Measurements from ENCODE around the gene SLC28A1.
"Not testable (repeated sequence)": the region's sequence is repeated elsewhere in the genome, so short reads cannot be mapped to it uniquely, and the experiment has no call there.

The SLC28A1 gene

DNA sequence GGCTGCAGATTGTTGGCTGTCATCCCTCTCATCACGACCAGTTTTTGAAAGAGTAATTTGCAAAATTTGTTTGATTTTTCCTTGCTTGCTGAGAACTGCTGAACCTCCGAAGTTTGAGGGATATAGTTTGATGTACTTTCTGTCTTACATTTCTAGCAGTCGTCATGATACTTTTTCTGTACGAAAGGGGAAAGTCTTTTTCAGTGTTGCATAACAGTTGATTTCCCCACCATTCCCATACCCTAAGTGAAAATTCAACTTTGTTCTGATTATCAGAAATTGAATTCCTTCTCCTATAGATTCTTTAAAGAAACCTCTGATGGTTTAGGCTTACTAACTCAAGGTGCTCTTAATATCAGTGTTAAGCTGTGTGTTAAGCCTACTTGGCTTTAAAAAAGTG, 98.8 kb downstream of the SLC28A1 start:
- H3K79me2 ChIP-seq (ENCODE audit: insufficient read depth, low read depth), result peaks cover 4% of the 10 kb centered on the region; the same call in 1 of the 2 replicates
- no peak overlapping the region for H3K4me3 ChIP-seq (IDR thresholded peaks at IDR 0.05; ENCODE audit: insufficient read depth, low read depth, low read length)
- H3K9ac ChIP-seq, result no peak overlapping the region
- no peak overlapping the region; the same call in 1 of the 2 replicates for H3K4me2 ChIP-seq
- H4K20me1 ChIP-seq (ENCODE audit: insufficient read depth), result no peaks in the 10 kb centered on the region
- H3K27me3 ChIP-seq (ENCODE audit: insufficient read depth, low read depth), result no peaks in the 10 kb centered on the region
- no peak overlapping the region for H2AFZ ChIP-seq (ENCODE audit: low read depth)
- no peak overlapping the region for H3K27ac ChIP-seq
- no peaks in the 10 kb centered on the region for H3K36me3 ChIP-seq (ENCODE audit: insufficient read depth)
- TF ChIP-seq, protein P1, sequence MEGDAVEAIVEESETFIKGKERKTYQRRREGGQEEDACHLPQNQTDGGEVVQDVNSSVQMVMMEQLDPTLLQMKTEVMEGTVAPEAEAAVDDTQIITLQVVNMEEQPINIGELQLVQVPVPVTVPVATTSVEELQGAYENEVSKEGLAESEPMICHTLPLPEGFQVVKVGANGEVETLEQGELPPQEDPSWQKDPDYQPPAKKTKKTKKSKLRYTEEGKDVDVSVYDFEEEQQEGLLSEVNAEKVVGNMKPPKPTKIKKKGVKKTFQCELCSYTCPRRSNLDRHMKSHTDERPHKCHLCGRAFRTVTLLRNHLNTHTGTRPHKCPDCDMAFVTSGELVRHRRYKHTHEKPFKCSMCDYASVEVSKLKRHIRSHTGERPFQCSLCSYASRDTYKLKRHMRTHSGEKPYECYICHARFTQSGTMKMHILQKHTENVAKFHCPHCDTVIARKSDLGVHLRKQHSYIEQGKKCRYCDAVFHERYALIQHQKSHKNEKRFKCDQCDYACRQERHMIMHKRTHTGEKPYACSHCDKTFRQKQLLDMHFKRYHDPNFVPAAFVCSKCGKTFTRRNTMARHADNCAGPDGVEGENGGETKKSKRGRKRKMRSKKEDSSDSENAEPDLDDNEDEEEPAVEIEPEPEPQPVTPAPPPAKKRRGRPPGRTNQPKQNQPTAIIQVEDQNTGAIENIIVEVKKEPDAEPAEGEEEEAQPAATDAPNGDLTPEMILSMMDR (conservative IDR thresholded peaks at IDR 0.05; ENCODE audit: low read depth, low read length), result no peak
- H3K4me1 ChIP-seq (ENCODE audit: low read depth, poor library complexity, severe bottlenecking), result peaks cover 15% of the 10 kb centered on the region

DNA sequence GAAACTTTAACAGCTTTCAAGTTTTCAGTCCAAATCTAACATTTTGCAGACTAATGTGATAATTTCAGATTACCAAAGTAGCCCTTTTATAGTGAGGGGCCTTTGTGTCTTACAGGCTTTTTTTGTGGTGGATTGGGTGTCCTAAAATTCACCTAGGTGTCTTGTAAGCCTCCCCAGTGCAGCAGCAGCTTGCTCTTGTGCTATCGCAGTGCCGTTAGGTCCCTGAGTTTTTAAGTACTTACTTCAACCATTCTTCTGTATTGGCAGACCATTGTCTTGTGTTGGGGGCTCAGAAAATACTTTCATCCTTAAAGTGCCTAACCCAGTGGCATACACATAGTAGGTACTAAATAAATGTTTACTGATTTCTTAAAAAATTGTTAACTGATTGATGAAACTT, 99.2 kb downstream of the SLC28A1 start:
- Histone ChIP-seq H3K9ac (no peak overlapping the region), H3K36me3 (ENCODE audit: insufficient read depth) (no peaks in the 10 kb centered on the region), H3K27me3 (ENCODE audit: insufficient read depth, low read depth) (no peaks in the 10 kb centered on the region), H3K27ac (no peak overlapping the region), H3K79me2 (ENCODE audit: insufficient read depth, low read depth) (peaks cover 4% of the 10 kb centered on the region; the same call in 1 of the 2 replicates), H3K4me1 (ENCODE audit: low read depth, poor library complexity, severe bottlenecking) (peaks cover 15% of the 10 kb centered on the region), H4K20me1 (ENCODE audit: insufficient read depth) (no peaks in the 10 kb centered on the region), H3K4me2 (no peak overlapping the region), H2AFZ (ENCODE audit: low read depth) (no peak overlapping the region), H3K4me3 (IDR thresholded peaks at IDR 0.05; ENCODE audit: insufficient read depth, low read depth, low read length) (no peak overlapping the region)
- TF ChIP-seq, protein P1 (conservative IDR thresholded peaks at IDR 0.05; ENCODE audit: low read depth, low read length), result no peak

DNA sequence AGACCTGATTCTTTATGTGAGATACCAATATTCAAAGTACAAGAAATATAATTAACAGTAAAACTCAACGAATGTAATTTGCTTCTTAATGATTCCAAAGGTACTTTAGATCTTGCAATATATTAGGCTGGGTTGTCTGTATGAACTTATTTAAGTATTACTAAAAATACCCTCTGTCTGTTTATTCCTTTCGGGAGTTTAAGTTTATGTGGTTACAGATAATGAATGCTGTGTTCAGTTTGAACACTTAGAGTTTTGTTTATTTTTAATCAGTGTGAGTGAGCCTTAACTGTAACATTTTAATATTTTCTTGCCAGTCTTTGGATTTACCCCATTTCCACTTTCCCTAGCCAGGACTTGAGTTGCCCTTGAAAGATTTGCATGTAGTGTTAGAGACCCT, 100.7 kb downstream of the SLC28A1 start:
- no peaks in the 10 kb centered on the region for H3K27me3 ChIP-seq (ENCODE audit: insufficient read depth, low read depth)
- no peaks in the 10 kb centered on the region for H4K20me1 ChIP-seq (ENCODE audit: insufficient read depth)
- H3K36me3 ChIP-seq (ENCODE audit: insufficient read depth), result no peaks in the 10 kb centered on the region
- no peak overlapping the region for H3K9ac ChIP-seq
- H2AFZ ChIP-seq (ENCODE audit: low read depth), result no peak overlapping the region
- peaks cover 11% of the 10 kb centered on the region for H3K4me1 ChIP-seq (ENCODE audit: low read depth, poor library complexity, severe bottlenecking)
- H3K79me2 ChIP-seq (ENCODE audit: insufficient read depth, low read depth), result peaks cover 4% of the 10 kb centered on the region; the same call in 1 of the 2 replicates
- H3K4me3 ChIP-seq (IDR thresholded peaks at IDR 0.05; ENCODE audit: insufficient read depth, low read depth, low read length), result no peak overlapping the region
- no peak overlapping the region for H3K4me2 ChIP-seq
- TF ChIP-seq, protein P1 (conservative IDR thresholded peaks at IDR 0.05; ENCODE audit: low read depth, low read length), result no peak
- H3K27ac ChIP-seq, result no peak overlapping the region

DNA sequence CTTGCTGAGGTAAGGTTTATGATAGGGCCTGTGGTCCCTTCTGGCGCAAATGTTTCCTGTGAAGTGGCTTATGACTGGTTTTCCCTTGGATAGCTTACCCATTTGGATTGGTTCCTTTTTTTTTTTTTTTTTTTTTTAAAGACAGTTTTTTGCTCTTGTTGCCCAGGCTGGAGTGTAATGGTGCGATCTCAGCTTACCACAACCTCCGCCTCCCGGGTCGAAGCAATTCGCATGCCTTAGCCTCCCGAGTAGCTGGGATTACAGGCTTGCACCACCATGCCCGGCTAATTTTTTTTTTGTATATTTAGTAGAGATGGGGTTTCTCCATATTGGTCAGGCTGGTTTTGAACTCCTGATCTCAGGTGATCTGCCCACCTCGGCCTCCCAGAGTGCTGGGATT, 102.9 kb downstream of the SLC28A1 start:
- not testable (repeated sequence) for H3K79me2 ChIP-seq (ENCODE audit: insufficient read depth, low read depth); H3K4me3 ChIP-seq (IDR thresholded peaks at IDR 0.05; ENCODE audit: insufficient read depth, low read depth, low read length); H4K20me1 ChIP-seq (ENCODE audit: insufficient read depth); H3K9ac ChIP-seq; H2AFZ ChIP-seq (ENCODE audit: low read depth); H3K27ac ChIP-seq; H3K36me3 ChIP-seq (ENCODE audit: insufficient read depth); H3K27me3 ChIP-seq (ENCODE audit: insufficient read depth, low read depth); H3K4me2 ChIP-seq
- H3K4me1 ChIP-seq (ENCODE audit: low read depth, poor library complexity, severe bottlenecking), result peaks cover 12% of the 10 kb centered on the region

DNA sequence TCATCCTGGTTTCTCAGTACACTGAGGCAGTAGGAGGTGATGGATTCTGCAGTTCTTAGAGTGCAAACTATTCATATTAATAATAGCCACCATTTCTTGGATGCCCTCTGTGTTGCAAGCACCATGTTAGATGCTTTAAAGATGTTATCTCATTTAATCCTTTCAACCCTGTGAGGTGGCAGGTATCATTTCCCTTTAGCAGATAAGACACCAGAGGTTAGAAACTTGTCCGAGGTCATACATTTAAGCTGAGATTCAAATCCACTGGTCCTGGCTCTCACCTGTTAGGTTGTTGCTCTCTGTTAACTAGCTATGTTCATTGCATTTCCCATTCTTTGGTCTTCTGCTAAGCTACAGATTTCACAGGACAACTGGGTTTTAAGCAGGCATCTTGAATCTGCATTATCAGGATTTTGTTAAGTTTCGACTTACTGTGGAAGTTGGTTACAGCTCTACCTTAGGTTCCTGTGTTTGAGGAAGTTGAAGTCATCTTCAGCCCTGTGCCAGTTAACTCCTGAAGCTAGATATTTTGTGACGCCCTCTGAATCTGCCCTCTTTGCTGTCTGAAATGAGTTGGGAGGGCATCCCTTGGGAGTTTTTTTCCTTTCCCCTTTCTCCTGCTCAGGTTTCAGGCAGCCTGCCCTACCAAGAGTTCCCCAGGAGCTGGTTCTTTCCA, 103.6 kb downstream of the SLC28A1 start:
- no peak overlapping the region for H3K9ac ChIP-seq
- no peaks in the 10 kb centered on the region for H3K27me3 ChIP-seq (ENCODE audit: insufficient read depth, low read depth)
- H3K27ac ChIP-seq, result no peak overlapping the region
- H4K20me1 ChIP-seq (ENCODE audit: insufficient read depth), result no peaks in the 10 kb centered on the region
- H2AFZ ChIP-seq (ENCODE audit: low read depth), result no peak overlapping the region
- H3K4me2 ChIP-seq, result no peak overlapping the region
- peaks cover 12% of the 10 kb centered on the region for H3K4me1 ChIP-seq (ENCODE audit: low read depth, poor library complexity, severe bottlenecking)
- peaks cover 4% of the 10 kb centered on the region; the same call in 1 of the 2 replicates for H3K79me2 ChIP-seq (ENCODE audit: insufficient read depth, low read depth)
- H3K36me3 ChIP-seq (ENCODE audit: insufficient read depth), result no peaks in the 10 kb centered on the region
- no peak overlapping the region for H3K4me3 ChIP-seq (IDR thresholded peaks at IDR 0.05; ENCODE audit: insufficient read depth, low read depth, low read length)
- TF ChIP-seq, protein P1 (conservative IDR thresholded peaks at IDR 0.05; ENCODE audit: low read depth, low read length), result no peak

Measured in KMS-11 (cell line).